ENCODE measurements around the gene EIF4ENIF1. TPM values are rescaled to one million over a fixed set of nuclear protein-coding genes. Genes with fewer than 3 reads are reported as not detected.

Gene EIF4ENIF1
- total RNA-seq, 2 donors from 2014 or later, result 31.5 to 41.0 TPM

Other genes starting within 250 kb of the EIF4ENIF1 start
- 10 to 100 TPM; 11.0 to 24.1 TPM for gene PIK3IP1, start 197.4 kb downstream of the EIF4ENIF1 start, total RNA-seq
- 10 to 100 TPM; 16.9 to 28.3 TPM for gene PATZ1, start 143.5 kb downstream of the EIF4ENIF1 start, total RNA-seq
- 10 to 100 TPM; 97.4 to 99.4 TPM for gene DRG1, start 90.2 kb downstream of the EIF4ENIF1 start, total RNA-seq
- gene SFI1, start 6.7 kb upstream of the EIF4ENIF1 start, total RNA-seq, result 100 to 1,000 TPM; 125 to 349 TPM
- 10 to 100 TPM; 41.1 to 44.1 TPM for gene PISD, start 172.4 kb upstream of the EIF4ENIF1 start, total RNA-seq